Neuronal stem cell (in vitro differentiated cells): Measurements from ENCODE around the gene MED25.

ENCODE experiments used
- DNase-seq: peaks from one replicate; pipeline ENCODE4 v3.0.0-alpha.2; 2013; ENCODE audit warnings: low spot score
- H2AFZ ChIP-seq: one replicate; pipeline ENCODE4 v1.6.1; 2013; ENCODE audit warnings: mild to moderate bottlenecking, low read length, inconsistent platforms
- H2AK5ac ChIP-seq: 2 replicates; pipeline ENCODE4 v1.6.1; 2013; ENCODE audit warnings: low read depth, mild to moderate bottlenecking, inconsistent platforms, low read length, moderate library complexity, mixed read lengths
- H2BK120ac ChIP-seq: 2 replicates; pipeline ENCODE4 v1.6.1; 2013; ENCODE audit warnings: low read depth, mild to moderate bottlenecking, inconsistent platforms, low read length, moderate library complexity, mixed read lengths
- H2BK12ac ChIP-seq: one replicate; pipeline ENCODE4 v1.6.1; 2013; ENCODE audit warnings: low read length, inconsistent platforms
- H2BK15ac ChIP-seq: 2 replicates; pipeline ENCODE4 v1.6.1; 2013; ENCODE audit warnings: mild to moderate bottlenecking, low read length, inconsistent platforms, mixed read lengths
- H2BK5ac ChIP-seq: one replicate; pipeline ENCODE4 v1.6.1; 2013; ENCODE audit warnings: inconsistent platforms, mild to moderate bottlenecking, low read length, moderate library complexity
- H3K14ac ChIP-seq: one replicate; pipeline ENCODE4 v1.6.1; 2013; ENCODE audit warnings: low read length, inconsistent platforms
- H3K18ac ChIP-seq: 2 replicates; pipeline ENCODE4 v1.6.1; 2013; ENCODE audit warnings: low read length, inconsistent platforms
- H3K23ac ChIP-seq: 2 replicates; pipeline ENCODE4 v1.6.1; 2013; ENCODE audit warnings: low read depth, mild to moderate bottlenecking, mixed read lengths, low read length, inconsistent platforms; ENCODE audit not compliant: poor library complexity
- H3K27ac ChIP-seq: replicated peaks from 3 replicates; pipeline ENCODE4 v1.5.1; 2013; ENCODE audit warnings: low read length, inconsistent platforms
- H3K27me3 ChIP-seq, 3 experiments: 2 replicates each; pipeline ENCODE4 v1.6.1; 2013; ENCODE audit warnings: low read length in 3 of 3, mild to moderate bottlenecking in 2 of 3, inconsistent platforms in 1 of 3, low read depth in 1 of 3, mixed read lengths in 1 of 3, moderate library complexity in 1 of 3; ENCODE audit not compliant: control insufficient read depth in 3 of 3, insufficient read depth in 3 of 3
- H3K36me3 ChIP-seq, 2 donors: replicated peaks in 1 of 2; 2 replicates each; pipeline ENCODE4 v1.6.1; 2013; ENCODE audit warnings: low read length in 2 of 2; ENCODE audit not compliant: control insufficient read depth in 2 of 2, insufficient read depth in 2 of 2
- H3K4ac ChIP-seq: 2 replicates; pipeline ENCODE4 v1.6.1; 2013; ENCODE audit warnings: inconsistent platforms, mild to moderate bottlenecking, low read length, moderate library complexity
- H3K4me1 ChIP-seq, 2 donors: 1 replicate in 1 of 2; 2 replicates in 1 of 2; pipeline ENCODE4 v1.6.1; 2013; ENCODE audit warnings: low read length in 2 of 2, low read depth in 1 of 2; ENCODE audit not compliant: control insufficient read depth in 2 of 2, insufficient read depth in 1 of 2
- H3K4me2 ChIP-seq: one replicate; pipeline ENCODE4 v1.6.1; 2013; ENCODE audit warnings: mild to moderate bottlenecking, low read length, inconsistent platforms; ENCODE audit not compliant: insufficient read depth, poor library complexity, severe bottlenecking
- H3K4me3 ChIP-seq, 2 donors: 2 replicates each; pipeline ENCODE4 v1.5.1; 2013; ENCODE audit warnings: low read length in 2 of 2, mild to moderate bottlenecking in 2 of 2, inconsistent platforms in 1 of 2, moderate library complexity in 1 of 2
- H3K79me1 ChIP-seq: one replicate; pipeline ENCODE4 v1.6.1; 2013; ENCODE audit warnings: low read depth, mild to moderate bottlenecking, inconsistent platforms, low read length, moderate library complexity
- H3K9ac ChIP-seq: one replicate; pipeline ENCODE4 v1.6.1; 2013; ENCODE audit warnings: mild to moderate bottlenecking, low read depth, low read length, inconsistent platforms; ENCODE audit not compliant: poor library complexity
- H3K9me3 ChIP-seq, 2 donors: replicated peaks in 1 of 2; 2 replicates each; pipeline versions ENCODE3 to v1.6.1; 2013; ENCODE audit warnings: low read length in 2 of 2, mild to moderate bottlenecking in 2 of 2, inconsistent platforms in 1 of 2, low read depth in 1 of 2, mixed read lengths in 1 of 2, moderate library complexity in 1 of 2; ENCODE audit not compliant: control insufficient read depth in 2 of 2, insufficient read depth in 1 of 2
- H4K8ac ChIP-seq: one replicate; pipeline ENCODE4 v1.6.1; 2013; ENCODE audit warnings: low read depth, mild to moderate bottlenecking, inconsistent platforms, low read length, moderate library complexity
- H4K91ac ChIP-seq: one replicate; pipeline ENCODE4 v1.6.1; 2013; ENCODE audit warnings: low read length, low read depth, mild to moderate bottlenecking, inconsistent platforms; ENCODE audit not compliant: poor library complexity
- WGBS, 2 donors: extraction: QIAGEN DNeasy Blood & Tissue Kit; methylation state at CpG; one replicate each; pipeline ENCODE4 v1.1.7; 2013; ENCODE audit warnings: missing lambda C conversion rate in 2 of 2, mixed read lengths in 1 of 2; ENCODE audit not compliant: insufficient read length in 2 of 2, insufficient replicate concordance in 1 of 2; ENCODE audit errors: extremely low coverage in 2 of 2; 5-methylcytosine and 5-hydroxymethylcytosine counted together

The MED25 gene

DNA sequence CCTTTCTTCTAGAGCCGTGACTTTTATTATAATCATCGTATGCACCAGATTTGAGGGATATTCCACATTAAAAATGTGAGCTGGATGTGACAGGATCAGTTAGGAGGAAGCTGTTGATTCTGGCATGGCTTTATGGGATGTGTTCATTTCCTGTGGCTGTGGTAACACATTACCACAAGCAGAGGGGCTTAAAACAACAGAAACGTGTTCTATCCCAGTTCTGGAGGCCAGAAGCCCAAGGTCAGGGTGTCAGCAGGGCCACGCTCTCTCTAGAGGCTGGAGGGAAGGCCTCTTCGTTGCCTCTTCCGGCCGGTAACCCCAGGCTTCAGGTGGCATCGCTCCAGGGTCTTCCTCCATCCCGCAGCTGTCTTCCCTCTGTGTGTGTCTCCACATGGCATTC is 14.5 kb downstream of the MED25 start:
- no peak overlapping the region for H3K23ac ChIP-seq
- no peak overlapping the region for H3K18ac ChIP-seq
- no peaks in the 10 kb centered on the region for H3K27me3 ChIP-seq
- H3K4me2 ChIP-seq = no peak overlapping the region
- no peak for DNase-seq
- H3K79me1 ChIP-seq = peaks cover 11% of the 10 kb centered on the region
- H2BK15ac ChIP-seq = no peak overlapping the region
- H3K4me1 ChIP-seq = no peaks in the 10 kb centered on the region
- peaks cover 57 to 95% of the 10 kb centered on the region in 2 donors for H3K36me3 ChIP-seq
- no peak overlapping the region for H3K4ac ChIP-seq
- no peak overlapping the region for H2BK5ac ChIP-seq
- no peak overlapping the region for H4K91ac ChIP-seq
- no peak overlapping the region for H3K9ac ChIP-seq
- no peak overlapping the region for H2BK12ac ChIP-seq
- no peak overlapping the region for H2AK5ac ChIP-seq
- H3K4me3 ChIP-seq = no peak overlapping the region
- WGBS, 2 donors = no CpG with 5 or more reads among the region's 9 CpGs
- no peaks in the 10 kb centered on the region for H3K9me3 ChIP-seq
- H2BK120ac ChIP-seq = no peak overlapping the region
- no peak overlapping the region for H2AFZ ChIP-seq
- H3K14ac ChIP-seq = no peak overlapping the region
- no peak overlapping the region for H3K27ac ChIP-seq
- no peak overlapping the region for H4K8ac ChIP-seq

- Histone ChIP-seq H3K4me1 (no peaks in the 10 kb centered on the region), H2BK15ac (no peak overlapping the region), H2BK5ac (no peak overlapping the region), H3K14ac (no peak overlapping the region), H3K4me2 (no peak overlapping the region), H3K9me3 (no peaks in the 10 kb centered on the region), H2AFZ (no peak overlapping the region), H3K27ac (no peak overlapping the region), H3K36me3 (peaks cover 62 to 98% of the 10 kb centered on the region in 2 donors), H3K23ac (no peak overlapping the region), H3K9ac (no peak overlapping the region), H4K8ac (no peak overlapping the region), H3K18ac (no peak overlapping the region), H2AK5ac (no peak overlapping the region), H2BK12ac (no peak overlapping the region), H3K79me1 (peaks cover 9% of the 10 kb centered on the region), H3K27me3 (no peaks in the 10 kb centered on the region), H3K4ac (no peak overlapping the region), H4K91ac (no peak overlapping the region), H2BK120ac (no peak overlapping the region), H3K4me3 (no peak overlapping the region)
- WGBS, 2 donors = no CpG with 5 or more reads among the region's 7 CpGs
- no peak for DNase-seq
These were observed 15.5 kb downstream of the MED25 start for GRCh38 chr19:49833599-49833998.

GRCh38 chr19:49835562-49835961 is 17.5 kb downstream of the MED25 start:
- Histone ChIP-seq H3K14ac (no peak overlapping the region), H2BK5ac (no peak overlapping the region), H3K18ac (no peak overlapping the region), H2AK5ac (no peak overlapping the region), H2BK12ac (no peak overlapping the region), H3K27me3 (no peaks in the 10 kb centered on the region), H2AFZ (no peak overlapping the region), H3K79me1 (peaks cover 5% of the 10 kb centered on the region), H3K27ac (no peak overlapping the region), H4K91ac (no peak overlapping the region), H3K4me3 (no peak overlapping the region), H3K9me3 (no peaks in the 10 kb centered on the region), H4K8ac (no peak overlapping the region), H2BK120ac (no peak overlapping the region), H3K4me2 (no peak overlapping the region), H3K4ac (no peak overlapping the region), H3K36me3 (peaks cover 69 to 100% of the 10 kb centered on the region in 2 donors), H3K4me1 (no peaks in the 10 kb centered on the region), H3K9ac (no peak overlapping the region), H3K23ac (no peak overlapping the region), H2BK15ac (no peak overlapping the region)
- DNase-seq = no peak
- WGBS, 2 donors = no CpG with 5 or more reads among the region's 12 CpGs

- no peak overlapping the region for H2AFZ ChIP-seq
- no peaks in the 10 kb centered on the region for H3K4me1 ChIP-seq
- no peak overlapping the region for H4K91ac ChIP-seq
- no peaks in the 10 kb centered on the region for H3K9me3 ChIP-seq
- H2BK15ac ChIP-seq = no peak overlapping the region
- no peak overlapping the region for H3K18ac ChIP-seq
- H3K27ac ChIP-seq = no peak overlapping the region
- no peak overlapping the region for H3K4me3 ChIP-seq
- H2BK12ac ChIP-seq = no peak overlapping the region
- H4K8ac ChIP-seq = no peak overlapping the region
- no peak overlapping the region for H3K9ac ChIP-seq
- no peak for DNase-seq
- H3K79me1 ChIP-seq = peaks cover 3% of the 10 kb centered on the region
- no peaks in the 10 kb centered on the region for H3K27me3 ChIP-seq
- H3K14ac ChIP-seq = no peak overlapping the region
- no peak overlapping the region for H3K4me2 ChIP-seq
- H3K4ac ChIP-seq = no peak overlapping the region
- H3K36me3 ChIP-seq = peaks cover 71 to 99% of the 10 kb centered on the region in 2 donors
- H2BK120ac ChIP-seq = no peak overlapping the region
- H3K23ac ChIP-seq = no peak overlapping the region
- H2AK5ac ChIP-seq = no peak overlapping the region
- no CpG with 5 or more reads among the region's 20 CpGs for WGBS, 2 donors
- no peak overlapping the region for H2BK5ac ChIP-seq
These were observed 18.3 kb downstream of the MED25 start for GRCh38 chr19:49836176-49837008.
